HL-60/S4 treated with phorbol 12-myristate 13-acetate at 8.2 ng/mL for 4 days and 3 days (cell line): ENCODE results near the gene FAM83E.
"Not testable (repeated sequence)": the region's sequence is repeated elsewhere in the genome, so short reads cannot be mapped to it uniquely, and the experiment has no call there.

ENCODE experiments used
- in situ Hi-C: fragments of 300-500 bp; cut with MboI; formaldehyde crosslinking; loops from 2 replicates; pipeline ENCODE4 v1.15.0; 2022; ENCODE audit warnings: low sequenced_read_pairs

The FAM83E gene

GRCh38 chr19:48614436-48615230, at the start of gene FAM83E:
Gene FAM83E, minus strand, starts transcription at chr19:48615076. Its CDS starts 1,704 bp downstream, at chr19:48613372.
- in situ Hi-C loops: no loop called here

- in situ Hi-C loops: no loop called here
Measured at GRCh38 chr19:48664476-48664875, 49.6 kb upstream of the FAM83E start.

GRCh38 chr19:48663667-48664066, 48.8 kb upstream of the FAM83E start:
- in situ Hi-C loops: no loop called here

- in situ Hi-C loops: no loop called here
Measured at GRCh38 chr19:48661711-48662090, 46.8 kb upstream of the FAM83E start.

- in situ Hi-C loops: no loop called here
Measured at GRCh38 chr19:48660852-48661710, 46.2 kb upstream of the FAM83E start.

GRCh38 chr19:48659768-48660167, 44.9 kb upstream of the FAM83E start:
- in situ Hi-C loops: no loop called here

- in situ Hi-C loops: no loop called here
Measured at GRCh38 chr19:48658483-48658882, 43.6 kb upstream of the FAM83E start.

- in situ Hi-C loops: not testable (repeated sequence)
Measured at GRCh38 chr19:48657828-48658227, 43.0 kb upstream of the FAM83E start.

- in situ Hi-C loops: no loop called here
Measured at GRCh38 chr19:48656840-48657474, 42.1 kb upstream of the FAM83E start.

- in situ Hi-C loops: no loop called here
Measured at GRCh38 chr19:48654299-48655059, 39.6 kb upstream of the FAM83E start.

- in situ Hi-C loops: no loop called here
Measured at GRCh38 chr19:48651683-48652048, 36.8 kb upstream of the FAM83E start.

- in situ Hi-C loops: no loop called here
Measured at GRCh38 chr19:48650974-48651682, 36.3 kb upstream of the FAM83E start.

- in situ Hi-C loops: no loop called here
Measured at GRCh38 chr19:48648134-48648533, 33.3 kb upstream of the FAM83E start.

GRCh38 chr19:48646722-48647216, 31.9 kb upstream of the FAM83E start:
- in situ Hi-C loops: no loop called here

- in situ Hi-C loops: no loop called here
Measured at GRCh38 chr19:48646001-48646721, 31.3 kb upstream of the FAM83E start, which contains the start of gene CA11. Gene CA11, minus strand, starts transcription at chr19:48646187. Its CDS starts 555 bp downstream, at chr19:48645632.

- in situ Hi-C loops: no loop called here
Measured at GRCh38 chr19:48645620-48646000, 30.7 kb upstream of the FAM83E start.

GRCh38 chr19:48644839-48645619, 30.2 kb upstream of the FAM83E start:
- in situ Hi-C loops: no loop called here

- in situ Hi-C loops: no loop called here
Measured at GRCh38 chr19:48644355-48644754, 29.5 kb upstream of the FAM83E start.

- in situ Hi-C loops: no loop called here
Measured at GRCh38 chr19:48642862-48643261, 28.0 kb upstream of the FAM83E start.
